ENCODE data around the gene GPC1.

GPC1 gene

GRCh38 chr2:240397924-240398645 lies 37.4 kb upstream of the GPC1 start:
- DNase-seq, result no peak

DNA sequence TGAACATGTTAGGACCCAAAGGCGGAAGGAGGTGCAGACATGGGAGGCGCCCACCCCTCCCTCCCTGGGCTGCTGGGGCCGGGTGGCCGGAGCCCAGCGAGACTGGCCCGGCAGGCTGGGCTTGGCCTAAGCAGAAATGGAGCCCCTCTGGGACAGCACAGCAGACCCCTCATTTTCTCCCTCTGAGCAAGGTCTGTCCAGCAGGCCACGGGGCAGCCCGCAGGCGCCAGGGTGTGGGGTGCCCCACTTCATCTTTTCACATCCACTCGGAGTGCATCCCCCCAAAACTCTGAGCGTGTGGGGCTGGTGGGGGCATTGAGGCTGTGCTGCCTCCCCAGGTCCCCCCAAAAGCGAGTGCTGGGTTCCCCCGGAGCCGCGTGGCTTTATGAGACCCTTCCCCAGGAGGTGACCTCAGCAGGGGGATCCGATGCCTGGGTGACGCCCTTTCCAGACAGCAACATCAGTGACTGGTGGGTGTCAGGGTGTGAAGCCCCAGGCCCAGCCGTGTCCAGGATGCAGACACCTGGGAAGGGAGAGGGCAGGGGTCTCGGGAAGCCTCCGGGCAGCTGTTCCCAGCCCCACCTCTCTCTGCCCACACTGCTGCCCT lies 36.7 kb upstream of the GPC1 start:
- no peak for DNase-seq

- DNase-seq, result no peak
These were observed 35.8 kb upstream of the GPC1 start for GRCh38 chr2:240399419-240400324.

DNA sequence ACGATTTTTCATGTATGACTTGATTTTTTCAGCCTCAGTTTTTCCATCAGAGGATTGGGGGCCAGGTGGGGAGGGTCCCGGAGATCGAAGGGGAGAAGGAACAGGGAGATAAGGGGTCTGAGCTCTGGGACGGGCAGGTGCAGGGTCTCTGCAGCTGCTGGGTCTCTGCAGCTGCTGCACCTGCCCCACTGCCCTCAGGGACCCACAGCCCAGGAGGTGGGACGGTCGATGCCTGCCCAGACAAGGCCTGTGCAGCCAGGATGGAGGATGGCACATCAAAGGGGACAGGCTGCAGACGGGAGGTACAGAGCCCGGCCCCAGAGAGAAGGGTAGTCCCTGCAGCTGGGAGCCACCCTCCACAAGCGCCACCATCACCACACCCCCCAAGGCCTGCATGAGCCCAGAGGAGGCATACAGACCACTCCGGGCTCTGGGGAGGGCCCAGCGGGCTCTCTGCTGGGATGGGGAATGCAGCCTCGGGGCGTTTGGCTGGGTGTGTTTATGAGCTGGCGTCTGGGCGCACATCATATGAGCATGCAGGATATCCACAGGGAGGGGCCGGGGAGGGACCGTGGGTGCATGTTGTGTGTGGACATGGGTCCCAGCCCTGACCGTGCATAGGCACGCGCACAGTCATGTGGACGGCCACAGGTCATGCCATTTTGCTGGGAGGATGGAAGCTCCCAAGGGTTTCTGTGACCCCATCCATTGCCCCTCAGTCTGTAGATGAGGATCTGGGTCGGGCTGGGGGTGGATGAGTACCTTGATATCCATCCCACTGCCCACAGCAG lies 34.9 kb upstream of the GPC1 start:
- no peak for DNase-seq

- DNase-seq, result no peak
These were observed 34.2 kb upstream of the GPC1 start for GRCh38 chr2:240401308-240401707.

GRCh38 chr2:240401781-240402551 lies 33.5 kb upstream of the GPC1 start:
- DNase-seq, result no peak

DNA sequence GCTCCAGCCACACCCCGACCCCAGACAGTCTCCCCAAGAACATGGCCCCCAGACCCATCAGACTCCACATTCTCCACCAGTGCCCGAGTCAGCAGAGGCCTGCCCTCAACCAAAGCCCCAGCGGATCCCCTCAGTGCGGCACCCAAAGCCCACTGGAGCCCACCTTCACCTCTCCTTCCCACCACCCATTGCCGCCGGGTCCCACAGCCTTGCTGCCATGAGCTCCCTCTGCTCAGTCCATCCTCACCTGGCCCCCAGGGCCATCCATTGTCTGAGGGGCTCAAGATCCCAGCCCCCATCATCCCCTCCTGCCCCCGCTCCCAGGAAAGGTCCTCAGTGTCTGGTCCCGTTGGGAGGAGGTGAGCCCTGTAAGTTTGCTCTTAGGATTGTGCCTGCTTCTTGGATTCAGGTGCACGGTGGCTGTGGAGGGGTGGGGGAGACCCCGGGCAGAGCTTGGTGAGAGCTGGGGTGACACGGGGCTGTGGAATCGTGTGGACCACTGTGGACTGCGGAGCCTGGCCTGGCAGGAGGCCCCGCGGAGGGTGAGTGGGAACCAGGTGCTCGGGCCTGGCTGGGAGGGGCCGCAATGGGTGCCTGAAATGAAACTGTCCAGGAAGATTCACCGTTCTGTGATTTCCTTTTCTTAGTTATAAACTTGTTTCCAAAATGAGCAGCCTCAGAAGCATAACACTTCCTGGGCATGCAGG lies 32.7 kb upstream of the GPC1 start:
- no peak for DNase-seq

GRCh38 chr2:240403396-240404104 lies 31.9 kb upstream of the GPC1 start:
- DNase-seq, result no peak

DNA sequence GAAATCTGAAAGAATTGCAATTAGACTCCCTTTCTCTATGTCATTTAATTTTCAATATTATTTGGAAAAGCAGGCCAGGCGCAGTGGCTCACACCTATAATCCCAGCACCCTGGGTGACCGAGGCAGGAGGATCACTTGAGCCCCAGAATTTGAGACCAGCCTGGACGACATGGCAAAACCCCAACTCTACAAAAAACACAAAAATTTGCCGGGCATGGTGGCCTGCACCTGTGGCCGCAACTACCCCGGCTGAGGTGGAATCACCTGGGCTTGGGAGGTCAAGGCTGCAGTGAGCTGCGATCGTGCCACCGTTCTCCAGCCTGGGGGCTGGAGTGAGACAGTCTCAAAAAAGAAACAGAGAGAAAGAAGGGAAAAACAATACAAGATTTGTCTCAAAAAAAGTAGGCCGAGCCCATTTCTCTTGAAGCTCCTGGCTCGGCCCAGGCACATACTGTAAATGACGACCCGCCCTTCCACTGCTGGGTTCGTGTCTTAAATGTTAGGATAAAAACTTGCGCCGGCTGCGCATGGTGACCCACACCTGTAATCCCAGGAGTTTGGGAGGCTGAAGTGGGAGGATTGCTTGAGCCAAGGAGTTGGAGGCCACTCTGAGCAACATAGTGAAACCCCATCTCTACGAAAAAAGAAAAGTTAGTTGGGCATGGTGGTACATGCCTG lies 31.1 kb upstream of the GPC1 start:
- DNase-seq, result no peak

- no peak for DNase-seq
These were observed 30.3 kb upstream of the GPC1 start for GRCh38 chr2:240405133-240405532.

- DNase-seq, result no peak
These were observed 29.7 kb upstream of the GPC1 start for GRCh38 chr2:240405684-240406313.

DNA sequence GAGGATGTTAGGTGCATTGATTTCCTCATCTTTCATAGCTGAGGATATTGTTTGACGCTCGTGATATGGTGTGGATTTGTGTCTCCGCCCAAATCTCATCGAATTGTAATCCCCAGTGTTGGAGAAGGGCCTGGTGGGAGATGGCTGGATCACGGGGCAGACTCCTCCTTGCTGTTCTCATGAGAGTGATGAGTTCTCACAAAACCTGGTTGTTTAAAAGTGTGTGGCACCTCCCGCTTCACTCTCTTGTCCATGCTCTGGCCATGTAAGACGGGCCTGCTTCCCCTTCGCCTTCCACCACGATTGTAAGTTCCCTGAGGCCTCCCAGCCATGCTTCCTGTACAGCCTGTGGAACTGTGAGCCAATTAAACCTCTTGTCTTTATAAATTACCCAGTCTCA lies 28.4 kb upstream of the GPC1 start:
- no peak for DNase-seq

DNA sequence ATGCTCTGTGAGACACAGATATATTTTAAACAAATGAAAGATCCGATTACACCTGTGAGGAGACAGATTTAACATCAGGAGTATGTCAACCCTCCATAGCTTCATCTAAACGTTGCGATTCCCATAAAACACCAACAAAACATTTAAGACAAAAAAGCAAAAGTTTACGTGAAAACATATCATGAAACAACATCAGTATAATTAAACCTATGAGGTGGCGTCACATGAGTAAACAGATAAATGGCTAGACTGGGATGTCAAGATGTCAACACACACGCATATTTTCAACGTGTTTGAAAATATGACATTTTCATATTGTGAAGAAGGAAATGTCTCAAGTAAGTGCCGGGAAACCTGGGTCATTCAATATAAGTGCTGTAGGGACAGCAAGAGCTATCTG lies 25.5 kb upstream of the GPC1 start:
- no peak for DNase-seq

DNA sequence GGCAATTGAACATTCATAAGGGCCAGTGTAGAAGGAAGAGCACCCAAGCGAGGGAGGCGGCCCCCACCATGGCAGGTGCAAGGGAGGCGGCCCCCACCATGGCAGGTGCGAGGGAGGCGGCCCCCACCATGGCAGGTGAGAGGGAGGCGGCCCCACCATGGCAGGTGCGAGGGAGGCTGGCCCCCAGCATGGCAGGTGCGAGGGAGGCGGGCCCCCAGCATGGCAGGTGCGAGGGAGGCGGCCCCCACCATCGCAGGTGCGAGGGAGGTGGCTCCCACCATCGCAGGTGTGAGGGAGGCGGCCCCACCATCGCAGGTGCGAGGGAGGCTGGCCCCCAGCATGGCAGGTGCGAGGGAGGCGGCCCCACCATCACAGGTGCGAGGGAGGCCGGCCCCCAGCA lies 24.7 kb upstream of the GPC1 start:
- no peak for DNase-seq

- DNase-seq, result no peak
These were observed 24.0 kb upstream of the GPC1 start for GRCh38 chr2:240411261-240412160.

GRCh38 chr2:240412211-240412861 lies 23.1 kb upstream of the GPC1 start:
- DNase-seq, result no peak

- DNase-seq, result no peak
These were observed 22.3 kb upstream of the GPC1 start for GRCh38 chr2:240412975-240413812.
